GM19239 (cell line): Measurements from ENCODE around the gene ATG4D.
A peak's percentile ranks its signal among the peaks of the same experiment; 100 is the strongest.

Source experiments
- DNase-seq: peaks from one replicate; pipeline ENCODE4 v3.0.0; 2011; ENCODE audit warnings: low spot score; ENCODE audit not compliant: insufficient read length
- FAIRE-seq: peaks from 2 replicates; lab custom pipeline; 2011; peaks lifted over from hg19 to GRCh38; lab: Jason Lieb, UNC

ATG4D gene

DNA sequence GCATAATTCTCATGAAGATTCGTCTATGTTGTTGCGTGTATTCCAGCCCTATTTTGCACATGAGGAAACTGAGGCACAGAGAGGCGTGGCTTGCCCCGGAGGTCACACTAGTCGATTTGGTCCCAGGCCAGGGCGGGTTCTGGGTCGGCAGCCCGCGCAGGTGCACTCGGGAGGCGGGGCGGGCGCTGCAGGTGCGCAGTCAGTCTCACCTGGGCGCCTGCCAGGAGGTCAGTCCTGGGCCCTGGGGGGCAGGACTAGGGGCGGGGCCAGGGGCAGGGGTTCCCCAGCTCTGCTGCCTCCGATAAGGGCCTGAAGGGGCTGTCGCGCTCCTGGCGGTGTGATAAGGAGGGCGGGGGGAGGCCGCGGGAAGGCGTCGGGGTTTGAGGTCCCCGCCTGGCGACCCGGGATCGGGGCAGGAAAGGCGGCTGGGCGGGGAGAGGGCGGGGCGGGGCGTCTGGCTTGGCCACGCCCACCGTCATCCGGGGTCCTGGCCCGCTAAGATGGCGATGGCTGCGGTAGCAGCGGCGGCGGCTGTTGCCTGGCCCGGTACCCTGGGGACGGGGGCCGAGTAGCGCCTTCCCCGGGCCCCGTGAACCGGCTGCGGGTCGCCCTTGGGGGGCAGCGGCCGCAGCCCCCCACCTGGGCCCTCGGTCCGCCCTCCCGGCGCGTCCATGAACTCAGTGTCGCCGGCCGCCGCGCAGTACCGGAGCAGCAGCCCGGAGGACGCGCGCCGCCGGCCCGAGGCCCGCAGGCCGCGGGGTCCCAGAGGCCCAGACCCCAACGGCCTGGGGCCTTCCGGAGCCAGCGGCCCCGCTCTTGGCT lies at the start of gene ATG4D:
Gene ATG4D (plus strand): TSS at position 485 of the 822 bp plus-strand sequence. CDS start 187 bp downstream, at position 672.
- peak; percentile 62 for FAIRE-seq
- peak; percentile 96 for DNase-seq

DNA sequence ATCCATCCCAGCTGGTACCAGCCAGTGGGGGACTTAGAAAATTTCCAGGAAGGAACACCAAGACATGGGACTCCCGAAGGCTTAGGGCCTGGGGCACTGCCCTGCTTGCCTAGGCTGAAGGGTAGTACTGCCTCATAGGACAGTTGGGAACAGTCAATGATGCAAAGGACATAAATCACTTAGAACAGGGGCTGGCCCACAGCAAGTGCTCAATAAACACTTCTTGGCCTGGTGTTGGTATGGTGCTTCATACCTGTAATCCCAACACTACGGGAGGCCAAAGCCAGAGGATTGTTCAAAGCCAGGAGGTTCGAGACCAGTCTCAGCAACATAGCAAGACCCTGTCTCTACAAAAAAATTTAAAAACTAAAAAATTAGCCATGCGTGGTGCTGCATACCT lies 46.3 kb upstream of the ATG4D start:
- DNase-seq (no peak), FAIRE-seq (no peak)

DNA sequence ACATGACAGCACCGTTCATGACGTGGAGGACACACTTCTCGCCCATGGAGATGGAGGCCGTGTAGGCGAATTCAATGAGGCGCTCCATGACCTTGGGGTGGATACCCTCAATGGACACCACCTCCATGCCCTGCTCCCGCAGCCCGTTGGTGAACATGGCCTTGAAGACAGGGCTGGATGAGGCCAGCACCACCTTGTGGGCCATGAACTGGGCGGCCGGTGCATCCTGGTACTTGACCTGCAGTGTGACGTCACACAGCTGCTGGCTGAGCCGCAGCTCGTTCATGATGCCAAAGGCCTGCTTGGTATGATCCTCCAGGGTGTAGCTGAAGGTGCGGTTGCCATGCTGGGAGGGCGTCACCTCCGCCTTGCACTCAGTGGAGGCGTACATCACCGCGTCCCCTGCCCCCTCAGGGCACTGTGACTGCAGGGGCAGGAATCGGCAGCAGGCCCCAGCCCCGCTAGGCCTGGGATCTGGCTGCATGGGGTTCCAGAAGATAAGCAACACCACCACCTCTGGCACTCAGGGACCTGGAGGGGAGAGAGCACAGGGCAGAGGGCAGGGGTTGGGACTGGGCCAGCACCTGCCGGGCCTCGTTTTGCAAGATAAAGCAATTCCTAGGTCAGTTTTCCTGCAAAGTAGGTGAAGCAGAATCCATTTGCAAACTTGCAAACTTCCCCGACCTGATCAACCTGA lies 44.0 kb upstream of the ATG4D start:
- no peak for FAIRE-seq

DNA sequence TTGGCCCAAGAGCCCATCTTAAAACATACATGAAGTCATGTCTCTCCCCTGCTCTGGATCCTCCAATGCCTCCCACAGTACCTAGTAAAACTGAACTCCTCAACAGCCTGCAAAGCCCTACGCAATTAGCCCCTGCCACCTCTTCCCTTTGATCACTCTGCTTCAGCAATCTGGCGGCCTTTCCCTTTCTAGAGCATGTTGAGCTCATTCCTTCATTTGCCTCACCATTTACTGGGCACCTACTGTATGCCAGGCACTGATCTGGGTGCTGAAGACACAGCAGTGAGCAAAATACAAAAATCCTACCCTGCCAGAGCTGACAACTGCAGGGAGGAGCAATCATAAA lies 43.5 kb upstream of the ATG4D start:
- FAIRE-seq = no peak
- DNase-seq = no peak

More for the DNA sequence above, 44.0 kb upstream of the ATG4D start:
- DNase-seq = no peak

DNA sequence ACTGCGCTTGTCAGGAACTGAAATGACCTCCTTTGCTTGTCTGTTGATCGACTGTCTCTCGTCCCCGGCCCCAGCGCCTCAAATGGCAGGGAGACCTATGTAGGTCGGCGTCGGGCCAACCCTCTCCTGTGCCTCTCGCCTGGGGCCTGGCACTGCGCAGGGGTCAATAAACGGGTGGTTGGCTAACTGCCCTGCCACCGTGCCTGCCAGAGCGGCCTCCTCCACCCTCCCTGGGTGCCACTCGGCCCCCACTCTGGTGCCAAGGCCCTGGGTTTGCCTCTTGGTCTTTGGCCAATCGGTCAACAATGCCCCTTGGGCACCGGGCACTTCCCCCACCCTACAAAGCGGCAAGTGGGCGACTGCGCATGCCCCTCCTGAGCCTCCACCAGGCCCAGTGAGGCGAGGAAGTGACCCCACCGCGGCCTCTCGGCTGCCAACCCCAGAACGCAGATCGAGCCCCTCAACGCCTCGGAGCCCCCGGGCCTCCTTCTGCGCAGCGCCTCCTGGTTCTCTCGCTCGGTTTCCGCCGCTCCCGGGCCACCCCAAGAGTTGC lies 41.7 kb upstream of the ATG4D start:
- peak; percentile 69 for FAIRE-seq
- DNase-seq = peak; percentile 63

DNA sequence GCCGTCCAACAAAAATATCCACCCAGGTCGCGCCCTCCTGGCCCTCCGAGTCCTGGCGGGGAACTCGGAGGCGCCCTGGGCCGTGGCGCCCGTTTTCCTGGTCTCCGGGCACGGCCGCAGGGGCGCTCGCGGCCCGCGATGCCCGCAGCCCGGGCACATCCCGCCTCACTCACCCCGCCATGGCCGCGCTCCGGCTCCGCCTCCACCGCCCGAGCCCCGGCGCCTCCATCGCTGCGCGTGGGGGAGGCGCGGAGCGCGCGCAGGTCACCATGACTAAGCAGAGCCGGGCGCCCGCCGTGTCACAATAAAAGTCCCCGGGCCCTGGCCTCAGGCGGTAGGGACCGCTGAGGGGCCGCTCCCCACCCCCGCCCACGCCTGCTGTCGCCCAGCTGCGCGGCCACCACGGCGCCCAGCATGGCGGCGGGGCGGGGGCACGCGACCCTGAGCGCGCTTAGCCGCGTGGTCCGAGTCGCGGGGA lies 41.1 kb upstream of the ATG4D start:
- FAIRE-seq (peak; percentile 60), DNase-seq (peak; percentile 94)

DNA sequence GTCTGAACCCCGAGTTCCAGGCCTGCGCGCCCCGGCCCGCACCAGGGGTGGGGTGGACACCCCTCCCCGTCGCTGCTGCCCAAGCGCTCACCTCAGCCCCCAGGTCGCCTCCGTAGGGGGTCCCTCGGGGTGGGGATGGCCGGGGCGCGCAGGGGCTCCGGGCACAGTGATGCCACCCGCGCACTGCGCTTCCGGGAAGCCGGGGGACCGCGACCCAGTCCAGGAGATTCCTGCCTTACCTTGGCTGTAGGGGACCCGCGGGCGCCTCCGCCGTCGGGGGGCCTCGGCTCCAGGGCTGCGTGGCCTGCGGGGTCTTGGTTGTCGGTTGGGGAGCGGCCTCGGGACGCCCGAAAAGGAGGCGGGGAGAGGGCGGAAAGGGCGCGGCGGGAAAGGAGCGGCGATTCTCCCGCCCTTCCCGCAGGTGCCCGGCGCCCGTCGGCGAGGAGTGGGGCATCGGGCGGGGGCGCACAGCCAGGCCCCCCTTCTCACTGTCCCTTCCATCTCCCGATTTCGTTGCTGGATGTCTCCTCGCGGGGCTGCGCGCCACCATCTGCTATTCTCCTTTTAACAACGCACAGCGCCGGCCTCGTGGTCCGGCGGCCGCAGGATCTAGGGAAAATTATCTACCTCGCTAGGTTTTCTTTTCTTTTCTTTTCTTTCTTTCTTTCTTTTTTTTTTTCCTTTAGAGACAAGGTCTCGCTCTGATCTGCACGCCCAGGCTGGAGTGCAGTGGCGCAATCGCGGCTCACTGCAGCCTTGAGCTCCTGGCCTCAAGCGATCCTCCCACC lies 40.5 kb upstream of the ATG4D start, which contains the start of gene KEAP1:
Gene KEAP1 (minus strand): TSS at position 355 of the 788 bp plus-strand sequence. CDS start 3,323 bp downstream, outside the sequence.
- DNase-seq = no peak

DNA sequence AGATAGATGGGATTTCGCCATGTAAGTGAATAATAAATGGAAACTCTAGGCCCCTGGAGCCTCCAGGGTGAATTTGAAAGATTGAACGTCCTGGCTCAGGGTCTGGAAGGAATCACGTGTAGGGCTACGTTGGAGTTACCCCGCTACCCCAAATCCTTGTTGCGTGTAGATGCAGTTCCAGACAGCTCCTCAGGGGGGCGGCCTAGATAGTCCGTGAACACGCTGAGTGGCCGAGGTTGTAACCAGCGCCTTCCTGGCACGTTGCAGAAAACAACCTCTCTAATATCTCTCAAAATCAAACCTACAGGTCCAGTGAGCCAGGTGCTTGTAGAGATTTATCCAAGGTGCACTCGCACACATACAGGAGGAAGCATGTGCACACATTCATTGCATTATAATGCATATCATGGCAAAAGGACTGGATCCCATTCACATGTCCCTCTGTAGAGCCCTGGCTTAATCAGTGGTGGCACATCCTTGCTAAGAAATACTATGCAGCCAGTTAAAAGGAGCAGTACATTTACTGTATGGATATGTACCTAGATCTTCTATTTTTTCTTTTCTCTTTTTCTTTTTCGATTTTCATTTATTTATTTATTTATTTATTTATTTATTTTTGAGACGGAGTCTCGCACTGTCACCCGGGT lies 38.0 kb upstream of the ATG4D start:
- DNase-seq = no peak
- peak; percentile 86 for FAIRE-seq

More for the DNA sequence above, 40.5 kb upstream of the ATG4D start, which contains the start of gene KEAP1:
- FAIRE-seq = peak; percentile 84

DNA sequence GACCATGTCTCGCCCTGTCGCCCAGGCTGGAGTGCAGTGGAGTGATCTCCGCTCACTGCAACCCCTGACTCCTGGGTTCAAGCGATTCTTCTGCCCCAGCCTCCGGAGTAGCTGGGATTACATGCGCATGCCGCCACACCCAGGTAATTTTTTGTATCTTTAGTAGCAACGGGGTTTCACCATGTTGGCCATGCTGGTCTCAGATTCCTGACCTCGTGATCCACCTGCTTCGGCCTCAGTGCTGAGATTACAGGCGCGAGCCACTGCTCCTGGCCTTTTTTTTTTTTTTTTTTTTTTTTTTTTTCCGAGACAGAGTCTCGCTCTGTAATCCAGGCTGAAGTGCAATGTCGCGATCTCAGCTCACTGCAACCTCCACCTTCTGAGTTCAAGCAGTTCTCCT lies 35.7 kb upstream of the ATG4D start:
- FAIRE-seq (no peak), DNase-seq (no peak)

DNA sequence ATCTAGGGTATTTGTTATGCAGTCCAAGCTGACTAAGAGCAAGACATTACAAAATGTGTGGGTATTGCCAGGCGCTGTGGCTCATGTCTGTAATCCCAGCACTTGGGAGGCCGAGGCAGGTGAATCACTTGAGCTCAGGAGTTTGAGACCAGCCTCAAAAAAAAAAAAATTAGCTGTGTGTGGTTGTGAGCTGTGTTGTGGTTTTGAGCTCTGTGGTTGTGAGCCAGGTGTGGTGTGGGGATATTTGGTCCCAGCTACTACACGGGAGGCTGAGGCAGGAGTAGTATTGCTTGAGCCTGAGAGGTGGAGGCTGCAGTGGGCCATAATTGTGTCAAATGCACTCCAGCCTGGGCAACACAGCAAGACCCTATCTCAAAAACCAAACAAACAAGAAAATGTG lies 35.0 kb upstream of the ATG4D start:
- DNase-seq (no peak), FAIRE-seq (no peak)

DNA sequence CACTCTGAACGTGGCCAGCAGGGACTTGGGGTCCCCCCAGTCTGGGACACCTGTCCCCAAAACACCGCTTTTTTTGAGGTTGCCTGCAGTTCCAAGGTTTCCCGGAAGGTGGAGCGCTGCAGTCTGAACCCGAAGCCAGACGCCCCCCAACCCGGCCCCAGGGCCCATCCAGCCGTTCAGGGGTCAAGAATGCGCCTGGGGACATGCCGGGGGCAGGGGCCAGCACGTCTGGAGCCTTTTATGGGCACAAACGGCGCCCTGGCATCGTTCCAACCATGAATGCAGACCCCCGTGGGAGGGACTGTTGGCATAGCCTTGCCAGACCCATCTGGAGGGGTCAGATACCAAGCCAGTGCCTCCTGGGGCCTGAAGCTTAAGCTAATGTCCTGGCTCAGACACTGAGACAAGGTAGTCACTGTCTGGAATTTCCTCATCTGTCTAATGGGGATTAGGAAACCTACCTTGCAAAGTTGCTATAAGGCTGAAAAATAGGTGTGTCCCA lies 33.4 kb upstream of the ATG4D start:
- FAIRE-seq (no peak), DNase-seq (no peak)

DNA sequence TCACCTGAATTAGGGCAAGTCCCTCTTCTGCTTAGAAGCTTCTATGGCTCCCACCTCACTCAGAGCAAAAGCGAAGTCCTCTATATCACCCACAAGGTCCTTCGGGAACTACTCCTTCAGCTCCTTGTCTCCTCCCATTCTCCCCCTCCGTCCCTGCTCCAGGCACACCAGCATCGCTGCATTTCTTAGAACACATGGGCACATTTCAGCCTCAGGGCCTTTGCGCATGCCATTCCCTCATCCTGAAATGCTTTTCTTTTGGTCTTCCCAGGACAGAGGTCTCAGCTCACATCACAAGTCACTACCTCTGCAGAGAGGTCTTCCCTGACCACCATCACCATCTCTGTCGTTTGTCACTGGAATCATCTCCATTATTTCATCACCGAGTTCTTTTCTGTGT lies 30.5 kb upstream of the ATG4D start:
- FAIRE-seq (no peak), DNase-seq (no peak)

DNA sequence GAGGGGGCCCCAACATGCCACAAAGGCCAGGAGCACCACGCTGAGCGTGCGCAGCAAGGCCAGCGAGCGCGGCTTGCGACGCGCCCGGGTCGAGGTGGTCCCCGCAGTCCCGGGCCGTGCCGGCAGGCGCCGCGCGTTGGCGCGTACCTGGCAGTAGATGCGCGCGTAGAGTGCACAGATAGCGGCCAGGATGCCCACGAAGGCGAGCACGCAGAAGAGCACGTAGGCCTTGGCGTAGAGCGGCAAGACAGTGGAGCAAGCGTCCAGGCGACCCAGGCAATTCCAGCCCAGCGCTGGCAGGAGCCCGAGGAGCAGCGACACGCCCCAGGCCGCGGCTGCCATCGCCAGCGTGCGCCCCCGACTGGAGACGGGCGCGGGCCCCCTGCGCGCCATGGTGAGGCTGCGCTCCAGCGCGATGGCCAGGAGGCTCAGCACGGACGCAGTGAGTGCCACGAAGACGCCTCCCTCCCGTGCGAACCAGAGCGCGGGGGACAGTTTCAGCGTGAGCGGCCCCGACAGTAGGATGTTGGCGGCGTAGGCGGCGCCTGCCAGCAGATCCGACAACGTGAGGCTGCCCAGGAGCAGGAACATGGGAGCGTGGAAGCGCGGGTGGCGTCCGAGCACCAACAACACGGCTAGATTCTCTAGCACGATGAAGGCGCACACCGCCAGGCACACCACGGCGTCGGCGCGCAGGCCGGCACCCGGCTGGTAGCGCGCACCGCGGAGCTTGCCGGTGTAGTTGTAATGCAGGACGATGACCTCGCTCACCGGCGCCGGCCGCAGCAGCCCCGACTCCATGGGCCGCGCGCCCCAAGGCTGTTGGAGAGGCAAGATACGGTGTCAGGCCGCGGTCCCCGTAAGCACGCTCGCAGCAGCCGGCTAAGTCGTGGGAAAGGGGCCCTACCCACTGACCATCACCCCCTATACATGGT lies 29.2 kb upstream of the ATG4D start:
- DNase-seq = no peak

DNA sequence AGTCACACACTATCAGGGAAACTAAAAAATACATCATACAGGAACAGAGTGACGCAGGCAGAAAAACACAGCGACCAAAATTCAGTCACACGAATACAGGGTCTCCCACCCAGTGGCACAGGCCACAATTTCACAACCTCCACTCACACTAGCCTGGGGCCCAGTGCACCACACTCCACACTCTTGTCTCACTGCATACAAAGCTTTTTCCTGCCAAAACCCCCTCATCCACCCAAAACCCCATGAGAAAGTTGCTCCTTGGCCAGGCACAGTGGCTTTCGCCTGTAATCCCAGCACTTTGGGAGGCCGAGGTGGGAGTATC lies 27.7 kb upstream of the ATG4D start:
- DNase-seq (no peak), FAIRE-seq (no peak)

More for the DNA sequence above, 29.2 kb upstream of the ATG4D start:
- no peak for FAIRE-seq

DNA sequence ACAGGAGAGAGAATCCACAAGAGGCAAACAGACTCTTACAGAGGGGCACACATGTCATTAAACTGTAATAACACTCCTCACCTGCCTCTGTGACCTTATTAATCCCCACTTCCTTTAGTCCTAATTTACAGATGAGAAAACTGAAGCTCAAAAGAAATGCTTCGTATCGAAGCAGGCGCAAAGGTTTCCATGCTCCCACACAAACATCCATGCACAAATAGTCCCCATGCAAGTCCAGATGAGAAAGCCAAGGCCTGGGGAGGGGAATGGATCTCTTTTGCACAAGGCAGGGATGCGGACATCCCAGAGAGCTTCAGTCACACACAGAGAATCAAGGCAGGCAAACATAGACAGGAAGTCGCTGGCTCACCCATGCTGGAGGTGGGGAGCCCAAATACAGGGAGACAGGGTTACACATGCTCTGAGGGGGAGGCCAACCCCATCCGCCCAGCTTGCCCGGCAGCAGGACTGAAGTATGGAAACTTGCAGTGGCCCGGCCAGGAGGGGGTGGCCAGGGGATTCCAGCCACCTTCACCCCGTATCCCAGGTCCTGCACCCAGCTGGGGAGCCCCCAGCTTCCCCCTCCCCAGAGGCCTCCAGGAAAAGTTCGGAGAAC lies 26.9 kb upstream of the ATG4D start:
- FAIRE-seq (no peak), DNase-seq (no peak)

DNA sequence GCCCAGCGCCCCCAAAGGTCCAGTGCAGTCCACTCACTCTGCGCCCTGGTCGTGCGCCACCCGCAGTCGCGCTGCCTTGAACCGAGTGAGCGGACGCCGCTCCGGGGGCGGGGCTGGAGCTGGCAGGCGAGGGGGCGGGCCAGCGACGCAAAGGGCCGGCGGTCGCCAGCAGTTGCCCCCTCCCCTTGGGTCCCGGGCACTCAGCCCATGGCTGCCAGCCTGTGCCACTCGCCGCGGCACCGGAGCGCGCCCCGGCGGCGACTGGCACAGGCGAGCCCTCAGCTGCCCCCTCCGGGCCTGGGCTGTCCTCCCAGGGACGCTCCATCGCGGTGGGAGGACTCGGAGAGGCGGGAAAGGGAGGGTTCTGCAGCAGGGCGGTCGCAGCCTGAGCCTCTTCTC lies 26.3 kb upstream of the ATG4D start, which contains the start of gene S1PR5:
Gene S1PR5 (minus strand): TSS at position 87 of the 399 bp plus-strand sequence. CDS start 2,436 bp downstream, outside the sequence.
- FAIRE-seq = no peak
- DNase-seq = no peak

DNA sequence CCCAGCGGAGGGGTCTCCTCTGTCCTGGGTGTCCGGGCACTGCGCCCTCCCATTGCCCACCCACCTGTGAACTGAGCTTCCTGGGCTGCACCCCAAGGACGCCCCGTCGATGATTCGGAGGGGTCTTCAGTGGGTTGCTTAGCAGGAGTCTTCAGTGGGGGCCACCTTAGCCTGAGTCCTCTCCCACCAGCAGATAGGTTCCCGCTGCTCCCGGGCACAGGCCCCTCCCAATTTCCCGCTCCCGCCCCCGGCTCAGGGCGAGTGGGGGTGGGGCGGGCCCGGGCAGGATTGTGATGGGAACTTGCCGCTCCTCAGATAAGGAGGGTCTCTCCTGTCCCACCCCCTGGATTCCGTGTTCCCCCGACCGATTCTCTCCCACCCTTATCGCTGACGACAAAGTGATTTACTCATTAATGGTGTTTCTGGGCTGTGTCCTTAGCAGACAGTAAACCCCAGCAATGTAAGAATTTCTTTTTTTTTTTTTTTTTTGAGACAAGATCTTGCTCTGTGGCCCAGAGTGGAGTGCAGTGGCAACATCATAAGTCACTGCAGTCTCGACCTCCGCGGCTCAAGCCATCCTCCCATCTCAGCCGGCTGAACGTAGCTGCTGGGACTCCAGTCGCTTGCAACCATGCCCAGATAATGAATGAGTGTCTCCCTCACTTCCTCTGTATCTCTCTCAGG lies 25.8 kb upstream of the ATG4D start:
- no peak for FAIRE-seq
- DNase-seq = no peak
